Measurements from ENCODE around the gene TF.

TF gene

DNA sequence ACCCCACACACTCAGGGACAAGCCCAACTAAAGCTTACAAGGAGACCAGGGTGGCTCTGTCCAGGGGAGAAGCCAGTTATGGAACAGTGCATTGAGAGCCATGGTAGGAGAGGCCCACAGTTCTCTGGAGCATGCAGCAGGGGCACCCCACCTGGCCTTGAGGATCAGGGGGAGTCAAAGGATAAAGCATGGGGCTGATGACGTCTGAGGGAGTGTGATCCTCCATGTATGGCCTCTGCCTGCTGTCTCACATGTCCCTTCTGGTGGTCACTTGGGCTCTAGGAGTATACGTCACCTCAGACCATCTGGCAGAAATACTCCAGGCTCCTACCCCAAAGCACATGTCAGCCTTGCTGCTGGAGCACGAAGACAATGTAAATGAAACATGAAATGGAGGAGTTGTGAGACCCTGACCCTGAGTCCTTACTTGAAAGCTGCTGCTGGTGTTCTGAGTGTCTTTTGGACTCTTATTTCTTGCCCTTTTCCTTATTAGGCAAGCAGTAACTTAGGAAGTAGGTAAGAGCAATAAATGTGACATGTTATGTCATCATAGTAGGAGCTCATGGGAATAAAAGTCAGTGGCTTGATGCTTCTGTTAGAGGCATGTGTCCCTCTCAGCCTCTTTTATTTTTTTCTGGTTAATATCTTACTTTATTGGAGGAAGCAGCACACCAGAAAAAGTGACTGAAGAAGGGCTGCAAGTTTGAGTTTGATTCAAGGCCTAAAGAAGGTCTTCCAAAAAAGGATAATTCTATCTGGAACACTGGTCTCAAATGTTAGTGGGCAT, 74.9 kb downstream of the TF start:
- no peak overlapping the region for H3K4me3 ChIP-seq (ENCODE audit: low read depth, low read length)
- TF ChIP-seq, protein P1, sequence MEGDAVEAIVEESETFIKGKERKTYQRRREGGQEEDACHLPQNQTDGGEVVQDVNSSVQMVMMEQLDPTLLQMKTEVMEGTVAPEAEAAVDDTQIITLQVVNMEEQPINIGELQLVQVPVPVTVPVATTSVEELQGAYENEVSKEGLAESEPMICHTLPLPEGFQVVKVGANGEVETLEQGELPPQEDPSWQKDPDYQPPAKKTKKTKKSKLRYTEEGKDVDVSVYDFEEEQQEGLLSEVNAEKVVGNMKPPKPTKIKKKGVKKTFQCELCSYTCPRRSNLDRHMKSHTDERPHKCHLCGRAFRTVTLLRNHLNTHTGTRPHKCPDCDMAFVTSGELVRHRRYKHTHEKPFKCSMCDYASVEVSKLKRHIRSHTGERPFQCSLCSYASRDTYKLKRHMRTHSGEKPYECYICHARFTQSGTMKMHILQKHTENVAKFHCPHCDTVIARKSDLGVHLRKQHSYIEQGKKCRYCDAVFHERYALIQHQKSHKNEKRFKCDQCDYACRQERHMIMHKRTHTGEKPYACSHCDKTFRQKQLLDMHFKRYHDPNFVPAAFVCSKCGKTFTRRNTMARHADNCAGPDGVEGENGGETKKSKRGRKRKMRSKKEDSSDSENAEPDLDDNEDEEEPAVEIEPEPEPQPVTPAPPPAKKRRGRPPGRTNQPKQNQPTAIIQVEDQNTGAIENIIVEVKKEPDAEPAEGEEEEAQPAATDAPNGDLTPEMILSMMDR (IDR thresholded peaks at IDR 0.05; ENCODE audit: low read depth, low read length): no peak

DNA sequence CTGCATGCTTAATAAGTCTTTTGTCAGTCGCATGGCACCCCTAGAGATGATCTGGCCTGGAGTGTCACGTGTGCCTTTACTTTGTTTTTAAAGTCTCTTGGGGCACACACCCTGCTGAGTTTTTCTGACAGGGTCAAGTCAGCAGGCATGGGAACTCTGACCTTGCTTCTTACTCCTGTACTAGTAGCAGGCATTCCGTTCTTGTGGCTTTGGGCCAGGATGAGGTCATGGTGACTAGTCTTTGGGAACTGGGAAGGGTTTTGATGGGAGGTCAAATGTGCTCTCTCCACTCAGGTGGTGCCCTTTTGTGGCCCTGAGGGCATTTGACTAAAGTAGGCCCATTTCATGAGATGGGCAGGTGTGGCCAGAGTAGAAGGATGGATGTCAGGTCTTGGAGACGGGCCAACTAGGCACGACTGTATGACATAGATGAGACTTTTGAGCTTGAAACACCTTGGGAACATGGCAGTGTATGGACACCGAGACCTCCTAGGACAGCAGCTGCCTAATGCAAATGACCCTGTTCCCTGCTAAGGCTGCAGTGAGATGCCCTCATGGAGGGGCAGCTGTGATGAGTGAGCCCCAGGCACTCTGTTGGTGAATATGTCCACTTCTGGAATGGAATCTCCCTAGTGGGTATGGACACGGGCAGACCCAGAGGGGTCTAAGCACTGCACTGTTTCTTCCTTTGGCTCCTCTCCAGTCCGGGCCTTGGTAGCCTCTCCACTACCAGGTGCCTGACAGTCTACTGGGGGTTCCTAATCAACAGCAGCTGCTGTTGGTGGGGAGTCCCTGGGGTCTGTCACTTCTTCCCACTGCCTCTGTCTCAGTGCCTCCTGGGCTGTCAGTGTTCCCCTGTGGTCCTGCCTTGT, 75.8 kb downstream of the TF start:
- TF ChIP-seq, protein P1 (IDR thresholded peaks at IDR 0.05; ENCODE audit: low read depth, low read length): peak; percentile 41
- H3K4me3 ChIP-seq (ENCODE audit: low read depth, low read length): no peak overlapping the region

DNA sequence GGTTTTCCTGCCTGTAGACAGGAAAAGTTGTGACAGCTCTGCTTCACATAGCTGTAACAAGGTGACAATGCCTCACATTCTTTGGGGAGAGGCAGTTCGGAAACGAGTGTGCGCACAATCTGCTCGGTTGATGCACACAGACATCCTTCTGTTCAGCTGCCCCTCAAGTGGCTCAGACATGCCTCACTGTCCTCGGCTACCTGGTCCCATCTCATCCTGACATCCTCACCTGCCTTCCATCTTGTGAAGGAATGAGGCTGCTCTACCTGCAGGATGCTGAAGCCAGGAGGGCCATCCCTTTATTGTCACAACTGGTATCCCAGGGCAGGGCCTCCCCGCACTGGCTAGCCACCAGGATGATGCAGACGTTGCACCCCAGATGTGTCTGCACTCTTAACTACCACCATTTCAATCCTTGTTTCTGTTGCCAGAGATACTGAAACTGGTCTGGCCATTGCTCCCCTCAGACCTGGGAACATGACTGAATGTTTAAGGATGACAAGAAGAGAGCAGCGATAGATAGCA, 78.8 kb downstream of the TF start:
- TF ChIP-seq, protein P1 (IDR thresholded peaks at IDR 0.05; ENCODE audit: low read depth, low read length): no peak
- H3K4me3 ChIP-seq (ENCODE audit: low read depth, low read length): no peak overlapping the region

DNA sequence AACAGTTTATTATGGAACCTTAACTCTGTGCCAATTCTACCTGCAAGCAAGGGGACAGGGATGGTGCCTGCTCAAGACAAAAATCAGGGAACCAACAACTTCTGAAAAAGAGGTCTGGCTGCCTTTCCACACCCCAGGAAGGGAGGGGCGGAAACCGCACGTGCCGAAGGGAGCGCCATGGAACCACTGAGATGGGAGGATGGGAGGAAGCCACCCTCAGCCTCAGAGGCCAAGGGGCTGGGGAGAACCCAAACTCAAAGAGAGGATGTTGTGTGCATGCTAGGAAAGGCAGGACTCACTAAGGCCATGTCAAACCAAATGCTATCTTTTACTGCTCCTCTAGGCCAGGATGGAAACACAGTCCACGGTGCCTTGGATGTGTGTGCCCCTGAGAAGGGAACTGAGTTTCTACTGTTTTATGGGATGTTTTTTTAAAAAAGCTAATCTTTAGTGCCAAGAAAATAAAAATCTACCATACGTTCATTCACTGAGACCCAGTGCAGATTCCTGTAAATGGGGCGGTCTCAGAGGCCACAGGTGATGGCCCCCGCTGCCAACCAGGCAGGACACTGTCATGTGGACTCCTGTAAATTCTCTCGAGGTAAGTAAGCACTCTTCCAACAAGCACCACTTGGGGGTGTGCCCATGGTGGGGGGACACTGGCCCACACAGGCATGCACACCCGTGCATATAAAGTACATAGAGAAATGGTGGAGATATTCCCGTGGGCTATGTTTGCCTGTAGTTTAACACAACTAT, 80.0 kb downstream of the TF start:
- TF ChIP-seq, protein P1 (IDR thresholded peaks at IDR 0.05; ENCODE audit: low read depth, low read length): no peak
- no peak overlapping the region for H3K4me3 ChIP-seq (ENCODE audit: low read depth, low read length)

DNA sequence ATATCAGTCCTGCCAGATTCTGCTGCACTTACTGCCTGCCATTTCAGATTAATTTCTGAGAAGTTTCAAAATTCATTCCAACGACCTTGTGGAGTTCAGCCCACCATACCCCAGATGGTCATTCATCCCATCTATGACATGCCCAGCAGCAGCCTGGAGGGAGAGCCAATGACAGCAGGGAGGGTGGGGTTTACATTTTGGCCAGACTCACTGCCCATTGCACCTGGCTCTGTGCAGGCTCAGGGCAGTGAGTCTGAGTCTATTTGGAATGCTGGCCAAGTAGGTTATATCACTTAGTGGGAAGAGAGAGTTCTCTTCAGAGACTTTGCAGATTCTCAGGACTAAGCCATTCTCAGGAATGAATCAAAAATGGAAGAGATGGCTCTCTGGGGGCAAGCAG, 80.9 kb downstream of the TF start:
- no peak overlapping the region for H3K4me3 ChIP-seq (ENCODE audit: low read depth, low read length)
- TF ChIP-seq, protein P1 (IDR thresholded peaks at IDR 0.05; ENCODE audit: low read depth, low read length): no peak

DNA sequence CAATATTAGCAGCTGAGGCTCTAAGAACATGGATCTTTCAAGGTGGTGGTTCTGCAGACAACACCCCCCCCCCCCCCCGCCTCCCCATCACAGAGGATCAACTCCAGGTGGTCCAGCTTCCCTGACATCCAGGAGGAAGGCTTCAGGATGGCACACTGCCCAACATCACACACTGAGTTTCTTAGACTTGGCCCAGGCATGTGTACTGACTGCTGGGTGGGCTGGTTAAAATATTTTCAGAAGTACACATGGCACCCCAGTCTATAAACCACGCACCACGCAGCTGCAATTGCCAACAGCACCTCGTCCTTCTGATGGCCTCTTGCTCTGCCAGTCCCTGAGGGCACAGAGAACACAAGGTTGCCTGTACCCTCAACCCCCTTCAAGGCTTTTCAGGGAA, 81.5 kb downstream of the TF start:
- H3K4me3 ChIP-seq (ENCODE audit: low read depth, low read length): no peak overlapping the region
- TF ChIP-seq, protein P1 (IDR thresholded peaks at IDR 0.05; ENCODE audit: low read depth, low read length): no peak

Data from WI38 (cell line).